Motor neuron (in vitro differentiated cells): ENCODE data around the gene SDCBP2. TPM values are rescaled to one million over a fixed set of nuclear protein-coding genes. Genes with fewer than 3 reads are reported as not detected.

ENCODE experiments used
- ATAC-seq, 8 experiments: fragments of 200-7000 bp; cut with Tn5 transposase; replicated peaks in 6 of 8; 2 replicates each; pipeline ENCODE4 v1.8.0; 2021; ENCODE audit warnings: mild to moderate bottlenecking in 8 of 8, moderate library complexity in 8 of 8
- H3K27ac ChIP-seq, 2 donors: fragments of 250-450 bp; sonication (Bioruptor Pico); 2 replicates each; pipeline ENCODE4 v1.9.0; 2021; ENCODE audit warnings: antibody characterized with exemption in 2 of 2, mild to moderate bottlenecking in 2 of 2, moderate library complexity in 1 of 2
- H3K4me1 ChIP-seq, 2 donors: fragments of 250-450 bp; sonication (Bioruptor Pico); replicated peaks in 1 of 2; 2 replicates each; pipeline ENCODE4 v1.6.1; 2021; ENCODE audit warnings: antibody characterized with exemption in 2 of 2, mild to moderate bottlenecking in 2 of 2, moderate library complexity in 1 of 2
- H3K4me3 ChIP-seq, 5 donors: fragments of 250-450 bp; sonication (Bioruptor Pico); 2 replicates each; pipeline ENCODE4 v1.9.0; 2021; ENCODE audit warnings: antibody characterized with exemption in 5 of 5, mild to moderate bottlenecking in 5 of 5, moderate library complexity in 4 of 5
- WGBS, 10 experiments: fragments of 450-650 bp; shearing (Covaris generic); methylation state at CpG; one replicate each; pipeline ENCODE4 v1.0.0; 2022; 5-methylcytosine and 5-hydroxymethylcytosine counted together
- in situ Hi-C, 9 experiments: fragments of 400-800 bp; cut with MboI; loops; one replicate each; pipeline ENCODE4 v1.15.0; 2021; ENCODE audit warnings: low sequenced_read_pairs in 9 of 9, low pct_unique_long_range_greater_than_20kb in 2 of 9; ENCODE audit not compliant: unreplicated experiment in 9 of 9
- total RNA-seq, 8 experiments: library from RNA; unstranded; fragments of 300-600 nt; gene quantifications; 2 replicates each; pipeline versions ENCODE4 v1.2.3 to v1.2.4, GENCODE V29; 2022

Gene SDCBP2
- total RNA-seq, 8 experiments from 2014 or later: 1.4 to 16.3 (median 2.8) TPM

DNA sequence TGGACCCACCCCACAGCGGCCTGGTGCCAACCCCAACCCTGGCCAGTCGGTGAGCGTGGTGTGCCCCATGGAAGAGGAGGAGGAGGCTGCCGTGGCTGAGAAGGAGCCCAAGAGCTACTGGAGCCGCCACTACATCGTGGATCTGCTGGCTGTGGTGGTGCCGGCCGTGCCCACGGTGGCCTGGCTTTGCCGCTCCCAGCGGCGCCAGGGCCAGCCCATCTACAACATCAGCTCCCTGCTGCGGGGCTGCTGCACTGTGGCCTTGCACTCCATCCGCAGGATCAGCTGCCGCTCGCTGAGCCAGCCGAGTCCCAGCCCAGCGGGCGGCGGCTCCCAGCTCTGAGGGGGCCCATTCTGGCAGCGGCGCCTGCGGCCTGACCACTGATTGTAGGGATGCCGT lies 23.2 kb downstream of the SDCBP2 start:
- peak in 1 of 8 experiments; percentile 67 for ATAC-seq
- in situ Hi-C loops: loop anchor here in 2 of 9 experiments (25.0 kb wide), 1 partner anchor 157 kb away; the partner anchor contains the start of gene NSFL1C (in 2 of the 2)
- H3K4me1 ChIP-seq: peaks cover 0 to 3% of the 10 kb centered on the region in 2 donors
- H3K4me3 ChIP-seq: no peak overlapping the region
- WGBS, 10 experiments: 54 to 100% (median 80%) methylated on average over 1 to 3 of the region's 24 CpGs; no CpG with 5 or more reads in 7 of the 10 experiments
- H3K27ac ChIP-seq: no peak overlapping the region

DNA sequence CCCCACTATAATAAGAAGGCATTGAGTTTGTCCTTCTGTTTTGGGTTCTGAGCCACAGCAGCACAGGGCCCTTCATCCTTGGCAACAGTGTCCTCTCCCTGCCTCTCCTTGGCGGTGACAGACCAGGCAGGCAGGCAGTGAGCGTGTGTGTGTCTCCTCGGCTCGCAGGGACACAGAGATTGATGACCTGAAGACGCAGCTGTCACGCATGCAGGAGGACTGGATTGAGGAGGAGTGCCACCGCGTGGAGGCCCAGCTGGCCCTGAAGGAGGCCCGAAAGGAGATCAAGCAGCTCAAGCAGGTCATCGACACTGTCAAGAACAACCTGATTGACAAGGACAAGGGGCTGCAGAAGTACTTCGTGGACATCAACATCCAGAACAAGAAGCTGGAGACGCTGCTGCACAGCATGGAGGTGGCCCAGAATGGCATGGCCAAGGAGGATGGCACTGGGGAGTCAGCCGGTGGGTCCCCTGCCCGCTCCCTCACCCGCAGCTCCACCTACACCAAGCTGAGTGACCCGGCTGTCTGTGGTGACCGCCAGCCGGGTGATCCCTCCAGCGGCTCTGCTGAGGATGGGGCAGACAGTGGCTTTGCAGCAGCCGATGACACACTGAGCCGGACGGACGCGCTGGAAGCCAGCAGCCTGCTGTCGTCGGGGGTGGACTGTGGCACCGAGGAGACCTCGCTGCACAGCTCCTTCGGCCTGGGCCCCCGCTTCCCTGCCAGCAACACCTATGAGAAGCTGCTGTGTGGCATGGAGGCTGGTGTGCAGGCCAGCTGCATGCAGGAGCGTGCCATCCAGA lies 24.0 kb downstream of the SDCBP2 start:
- WGBS, 10 experiments: 20 to 100% (median 57%) methylated on average over 1 to 15 of the region's 31 CpGs; no CpG with 5 or more reads in 4 of the 10 experiments
- ATAC-seq: peak in 5 of 8 experiments; percentile 64 to 90 (median 79)
- in situ Hi-C loops: loop anchor here in 2 of 9 experiments (25.0 kb wide), 1 partner anchor 157 kb away; the partner anchor contains the start of gene NSFL1C (in 2 of the 2)
- peak overlapping the region in 1 of 2 donors; percentile 56 for H3K27ac ChIP-seq
- H3K4me1 ChIP-seq: peaks cover 0 to 3% of the 10 kb centered on the region in 2 donors
- H3K4me3 ChIP-seq: no peak overlapping the region

DNA sequence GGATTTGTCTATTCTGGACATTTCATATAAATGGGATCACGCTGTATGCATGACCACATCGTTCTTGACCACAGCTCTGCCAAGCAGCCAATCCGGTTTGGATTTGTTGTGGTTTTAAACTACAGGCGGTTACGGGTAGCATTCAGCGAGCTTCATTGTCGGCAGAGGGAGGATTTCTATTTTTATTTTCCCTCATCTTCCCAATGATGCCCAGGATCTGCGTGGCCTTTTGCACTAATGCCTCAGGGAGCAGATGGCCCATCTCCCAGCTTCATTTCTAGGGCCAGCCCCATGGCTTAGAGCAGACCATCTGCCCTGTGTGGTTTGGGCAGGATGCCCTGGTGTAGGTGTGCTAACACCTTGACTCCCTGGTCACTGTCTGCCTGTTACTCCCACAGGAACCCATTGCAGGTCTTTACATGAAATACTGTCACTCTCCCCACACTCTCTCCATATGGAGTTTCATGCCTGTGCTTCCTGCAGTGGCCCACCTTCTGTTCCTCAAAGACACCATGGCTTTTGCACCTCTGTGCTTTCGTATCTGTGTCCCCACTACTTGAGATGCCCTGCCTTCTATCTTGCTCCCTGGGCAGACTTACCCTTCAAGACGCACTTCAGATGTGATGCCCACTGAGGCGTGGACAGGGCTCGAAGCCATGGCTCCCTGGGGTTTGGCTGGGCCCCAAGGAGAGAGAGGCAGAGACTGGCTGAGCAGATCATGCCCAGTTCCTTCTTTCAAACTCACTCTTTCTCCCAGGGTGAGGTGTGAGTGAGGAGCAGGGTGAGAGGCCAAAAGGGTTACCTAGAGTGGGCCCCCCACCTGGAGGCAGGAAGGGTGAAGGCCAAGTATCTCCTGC lies 26.0 kb downstream of the SDCBP2 start:
- ATAC-seq: no peak
- no peaks in the 10 kb centered on the region for H3K4me1 ChIP-seq
- in situ Hi-C loops: loop anchor here in 2 of 9 experiments (25.0 kb wide), 1 partner anchor 159 kb away; the partner anchor contains the start of gene NSFL1C (in 2 of the 2)
- H3K27ac ChIP-seq: no peak overlapping the region
- 0 to 100% (median 80%) methylated on average over 1 to 5 of the region's 12 CpGs; no CpG with 5 or more reads in 4 of the 10 experiments for WGBS, 10 experiments
- no peak overlapping the region for H3K4me3 ChIP-seq

DNA sequence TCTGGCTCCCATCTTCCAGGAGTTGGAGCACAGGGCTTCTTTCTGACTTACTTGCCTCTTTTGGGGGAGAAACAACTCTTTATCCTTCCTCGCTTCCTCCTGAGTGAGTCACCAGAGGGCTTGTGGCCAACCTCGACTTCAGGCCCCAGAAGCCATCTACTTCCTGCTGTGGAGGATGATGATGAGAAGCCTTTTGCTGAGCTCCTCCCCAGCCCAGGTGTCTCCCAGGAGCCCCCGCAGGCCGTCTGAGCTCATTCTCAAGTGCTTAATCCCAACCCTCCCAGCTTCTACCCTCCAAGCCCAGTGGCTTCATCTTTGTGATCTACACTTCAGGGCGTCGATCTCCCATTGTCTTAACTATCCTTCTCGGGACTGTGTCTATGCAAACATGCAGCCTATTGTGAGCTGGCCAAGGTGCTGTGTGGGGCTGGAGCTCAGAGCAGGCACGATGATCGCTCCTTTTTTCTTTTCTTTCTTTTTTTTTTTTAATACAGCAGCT lies 27.9 kb downstream of the SDCBP2 start:
- Histone ChIP-seq H3K4me1 (no peaks in the 10 kb centered on the region), H3K4me3 (no peak overlapping the region), H3K27ac (no peak overlapping the region)
- ATAC-seq: peak in 1 of 8 experiments; percentile 61
- in situ Hi-C loops: loop anchor here in 2 of 9 experiments (25.0 kb wide), 1 partner anchor 161 kb away; the partner anchor contains the start of gene NSFL1C (in 2 of the 2)
- 28 to 97% (median 50%) methylated on average over 4 to 8 of the region's 9 CpGs; no CpG with 5 or more reads in 2 of the 10 experiments for WGBS, 10 experiments

DNA sequence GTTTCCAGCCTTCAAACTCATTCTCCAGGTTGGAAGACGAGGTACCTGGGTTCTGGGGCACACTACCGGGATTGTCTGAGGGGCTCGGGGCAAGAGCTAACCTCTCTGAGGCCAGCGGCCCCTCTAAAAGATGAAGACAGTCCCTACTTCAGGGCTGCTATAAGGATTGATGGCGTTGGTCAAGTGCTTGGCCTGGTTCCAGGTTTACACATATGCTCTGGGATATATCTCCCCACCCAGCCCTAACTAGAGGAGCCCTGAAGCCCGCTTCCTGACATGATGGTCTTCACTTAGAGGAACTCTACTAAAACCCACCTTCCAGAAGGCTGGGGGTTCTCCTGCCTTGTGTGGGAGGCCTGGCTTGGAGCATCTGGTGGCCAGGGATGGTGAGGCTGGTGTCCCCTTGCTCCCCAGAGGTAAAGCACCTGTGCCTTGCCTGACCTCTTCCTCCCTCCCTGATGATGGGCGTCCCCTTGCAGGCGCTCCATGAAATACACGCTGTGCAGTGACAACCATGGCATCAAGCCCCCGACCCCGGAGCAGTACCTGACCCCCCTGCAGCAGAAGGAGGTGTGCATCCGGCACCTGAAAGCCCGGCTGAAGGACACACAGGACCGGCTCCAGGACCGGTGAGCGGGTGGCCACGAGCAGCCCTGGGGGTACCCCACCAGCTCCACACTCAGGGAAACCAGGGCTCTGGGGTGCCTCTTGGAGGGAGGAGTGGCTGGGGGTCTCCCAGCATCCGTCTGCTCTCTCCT lies 28.7 kb downstream of the SDCBP2 start:
- Histone ChIP-seq H3K4me3 (no peak overlapping the region), H3K4me1 (no peaks in the 10 kb centered on the region), H3K27ac (no peak overlapping the region)
- no peak for ATAC-seq
- in situ Hi-C loops: loop anchor here in 2 of 9 experiments (25.0 kb wide), 1 partner anchor 162 kb away; the partner anchor contains the start of gene NSFL1C (in 2 of the 2)
- 50 to 84% (median 80%) methylated on average over 1 to 7 of the region's 18 CpGs; no CpG with 5 or more reads in 7 of the 10 experiments for whole genome bisulfite sequencing, 10 experiments

DNA sequence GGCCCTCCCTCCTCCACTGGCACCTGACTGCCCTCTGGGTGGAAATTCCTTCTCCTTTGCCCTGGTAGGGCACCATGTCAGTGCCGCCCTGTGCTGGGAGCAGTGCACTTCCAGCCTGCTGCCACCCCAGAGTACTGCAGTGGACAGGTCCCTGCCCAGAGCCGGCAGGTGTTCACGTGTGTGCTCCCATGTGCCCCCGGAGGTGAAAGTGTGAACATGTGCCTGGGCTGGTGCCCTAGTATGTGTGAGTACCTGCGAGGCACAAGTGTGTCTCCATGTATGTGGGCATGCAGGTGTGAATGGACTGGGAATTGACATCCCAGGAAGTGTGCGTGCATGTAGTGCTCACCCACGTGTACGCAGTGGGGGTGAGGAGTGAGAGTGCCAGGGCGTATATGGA lies 29.4 kb downstream of the SDCBP2 start:
- in situ Hi-C loops: no loop called here
- ATAC-seq: no peak
- Histone ChIP-seq H3K4me1 (no peaks in the 10 kb centered on the region), H3K27ac (no peak overlapping the region), H3K4me3 (no peak overlapping the region)
- WGBS, 10 experiments: 0 to 100% (median 100%) methylated on average over 1 to 5 of the region's 9 CpGs; no CpG with 5 or more reads in 5 of the 10 experiments

DNA sequence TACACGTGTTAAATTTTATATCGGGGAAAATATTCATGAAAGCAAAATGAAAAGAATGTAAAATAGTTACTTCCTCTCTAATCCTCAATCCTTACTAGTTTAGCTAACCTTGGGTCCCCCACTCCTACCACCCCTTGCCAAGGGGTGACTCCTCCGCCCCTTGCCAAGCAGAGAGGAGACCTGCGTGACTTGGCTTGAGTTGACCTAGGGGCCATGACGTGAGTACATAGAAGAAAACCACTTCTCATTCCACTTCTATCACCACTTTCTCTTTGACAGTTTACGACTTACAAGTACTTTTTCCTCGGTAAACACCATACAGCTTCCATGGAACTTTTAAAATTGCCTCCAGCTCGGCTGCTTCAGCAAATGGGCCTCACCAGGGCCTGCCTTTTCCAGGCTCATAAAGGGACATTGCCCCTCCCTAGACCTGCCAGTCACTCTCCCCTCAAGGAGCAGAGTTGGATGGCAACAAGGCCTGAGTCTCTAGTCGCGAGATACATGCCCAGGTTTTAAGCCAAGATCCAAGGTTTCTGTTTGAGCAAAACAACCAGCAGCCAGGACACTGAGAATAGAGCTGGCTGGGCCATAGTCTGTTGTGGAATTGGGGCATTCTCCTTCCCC lies 29.9 kb downstream of the SDCBP2 start:
- Histone ChIP-seq H3K4me1 (no peaks in the 10 kb centered on the region), H3K4me3 (no peak overlapping the region), H3K27ac (no peak overlapping the region)
- WGBS, 10 experiments: 67 to 100% (median 80%) methylated on average over 1 to 7 of the region's 10 CpGs; no CpG with 5 or more reads in 1 of the 10 experiments
- in situ Hi-C loops: no loop called here
- no peak for ATAC-seq

DNA sequence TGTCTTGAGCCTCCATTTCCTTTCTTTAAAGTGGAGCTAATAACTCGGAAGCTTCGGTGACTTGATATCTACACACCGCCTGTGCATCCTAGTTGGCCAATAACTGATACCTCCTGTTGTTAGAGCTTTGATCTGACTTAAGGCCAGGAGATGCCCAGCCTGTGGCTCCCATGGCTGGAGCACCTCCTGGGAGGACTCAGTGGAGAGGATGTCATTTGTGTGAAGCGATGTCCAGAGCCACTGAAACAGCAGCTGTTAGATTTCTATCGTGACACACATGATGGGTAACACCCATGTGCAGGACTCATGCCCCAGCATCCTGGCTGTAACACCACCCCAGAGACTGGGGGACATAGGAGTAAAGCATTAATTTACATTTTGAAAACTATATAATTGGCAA lies 30.8 kb downstream of the SDCBP2 start:
- WGBS, 10 experiments: 78 to 100% (median 84%) methylated on average over 1 to 3 of the region's 5 CpGs; no CpG with 5 or more reads in 2 of the 10 experiments
- no peak for ATAC-seq
- Histone ChIP-seq H3K4me3 (no peak overlapping the region), H3K27ac (no peak overlapping the region), H3K4me1 (no peaks in the 10 kb centered on the region)
- in situ Hi-C loops: no loop called here

DNA sequence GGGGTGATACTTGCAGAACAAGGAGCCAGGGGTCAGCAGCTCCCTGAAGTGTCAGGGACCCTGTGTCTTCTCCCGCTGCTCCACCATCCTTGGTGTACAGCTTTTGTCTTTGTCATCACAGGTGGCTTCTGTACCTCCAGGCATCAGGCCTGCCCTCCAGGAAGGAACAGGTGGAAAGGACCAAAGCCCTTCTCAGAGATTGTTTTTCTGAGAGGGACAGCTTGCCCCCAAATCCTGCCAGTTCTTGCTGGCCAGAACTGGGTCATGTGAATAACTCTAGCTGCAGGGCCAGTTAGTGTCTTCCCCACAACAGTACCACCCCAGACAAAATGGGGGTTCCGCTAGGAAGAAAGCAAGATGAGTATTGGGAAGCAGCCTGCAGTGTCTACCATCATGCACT lies 31.5 kb downstream of the SDCBP2 start:
- in situ Hi-C loops: no loop called here
- 83 to 100% (median 92%) methylated on average over 1 to 2 of the region's 2 CpGs; no CpG with 5 or more reads in 5 of the 10 experiments for WGBS, 10 experiments
- H3K27ac ChIP-seq: no peak overlapping the region

DNA sequence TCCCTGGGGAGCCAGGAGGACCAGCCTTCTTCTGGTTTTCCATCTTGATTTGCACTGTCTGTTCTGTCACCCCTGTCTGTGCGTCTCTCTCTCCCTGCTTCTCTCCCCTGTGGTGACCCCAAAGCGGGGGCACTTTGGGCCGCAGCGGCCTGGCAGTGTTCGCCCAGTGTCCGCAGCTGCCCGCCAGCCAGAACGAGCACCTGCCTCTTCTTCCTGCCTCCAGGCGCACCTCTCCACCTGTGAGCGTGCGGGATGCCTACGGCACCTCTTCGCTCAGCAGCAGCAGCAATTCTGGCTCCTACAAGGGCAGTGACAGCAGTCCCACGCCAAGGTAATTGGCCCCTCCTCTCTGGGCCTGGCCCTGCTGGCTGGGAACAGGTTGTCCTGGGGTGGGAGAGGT lies 32.0 kb downstream of the SDCBP2 start:
- no peak for ATAC-seq
- WGBS, 10 experiments: 40 to 100% (median 82%) methylated on average over 1 to 9 of the region's 14 CpGs; no CpG with 5 or more reads in 4 of the 10 experiments
- in situ Hi-C loops: no loop called here
- Histone ChIP-seq H3K4me3 (no peak overlapping the region), H3K4me1 (no peaks in the 10 kb centered on the region), H3K27ac (no peak overlapping the region)

More for the DNA sequence above, 31.5 kb downstream of the SDCBP2 start:
- ATAC-seq: no peak
- Histone ChIP-seq H3K4me3 (no peak overlapping the region), H3K4me1 (no peaks in the 10 kb centered on the region)

DNA sequence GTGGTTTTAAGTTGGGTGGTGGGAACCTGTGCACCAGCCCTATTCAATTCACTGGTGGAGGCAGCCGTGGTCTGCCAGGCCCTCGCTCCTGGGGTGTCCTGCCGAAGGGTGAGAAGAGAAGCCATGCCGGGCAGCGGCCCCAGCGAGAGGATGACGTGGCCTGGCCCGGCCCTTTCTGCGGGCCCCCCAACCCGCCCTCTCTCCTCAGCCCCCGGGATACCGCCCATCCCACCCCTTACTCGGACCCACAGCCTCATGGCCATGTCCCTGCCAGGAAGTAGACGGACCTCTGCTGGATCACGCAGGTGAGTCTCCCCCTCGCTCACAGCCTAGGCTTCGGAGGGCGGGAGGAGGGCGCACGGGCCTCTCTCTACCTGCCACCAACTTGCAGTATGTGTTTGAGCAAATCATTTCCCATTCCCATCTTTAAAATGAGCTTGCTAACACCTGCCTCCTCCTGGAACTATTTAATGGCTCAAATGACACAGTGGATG lies 32.8 kb downstream of the SDCBP2 start:
- Histone ChIP-seq H3K4me3 (no peak overlapping the region), H3K27ac (no peak overlapping the region), H3K4me1 (no peaks in the 10 kb centered on the region)
- no peak for ATAC-seq
- in situ Hi-C loops: no loop called here
- WGBS, 10 experiments: 80 to 90% methylated on average over 2 to 3 of the region's 20 CpGs; no CpG with 5 or more reads in 8 of the 10 experiments
